Right lobe of liver (tissue), 4 donors: ENCODE results near the gene GRM2.

ENCODE experiments used
- CTCF ChIP-seq, 4 donors: fragments of 200-600 bp in 3 of 4; fragments of 450-650 bp in 1 of 4; IDR thresholded peaks; one replicate each; pipeline versions ENCODE4 v1.5.1 to v1.8.0; 2016 to 2022; ENCODE audit warnings: antibody characterized with exemption in 4 of 4, mild to moderate bottlenecking in 2 of 4
- POLR2A ChIP-seq: fragments of 450-650 bp; IDR thresholded peaks from one replicate; pipeline ENCODE4 v1.6.1; 2017; ENCODE audit warnings: antibody characterized with exemption, mild to moderate bottlenecking
- donor health status: DM: no; HTN: no; CAD: no.
- donor health status: DM: no; HTN: no; CAD: no.
- donor health status: DM: no; HTN: yes; CAD: no.

GRCh38 chr3:51662456-51662855, 44.4 kb upstream of the GRM2 start:
- no peak for TF ChIP-seq POLR2A
- no peak for TF ChIP-seq CTCF (IDR thresholded peaks at IDR 0.05)
